Peyer's patch (tissue), 4 donors: ENCODE data around the gene ADNP2.

Experiments used
- CTCF ChIP-seq, 6 experiments: fragments of 450-650 bp in 4 of 6; fragments of 200-600 bp in 2 of 6; sonication (generic) in 1 of 6; IDR thresholded peaks; one replicate each; pipeline ENCODE4 v1.5.1; 2017 to 2019; ENCODE audit warnings: antibody characterized with exemption in 6 of 6, mild to moderate bottlenecking in 3 of 6, moderate library complexity in 1 of 6
- POLR2A ChIP-seq, 2 donors: fragments of 450-650 bp; IDR thresholded peaks; one replicate each; pipeline ENCODE4 v1.5.1; 2017; ENCODE audit warnings: antibody characterized with exemption in 2 of 2, mild to moderate bottlenecking in 2 of 2, moderate library complexity in 2 of 2

GRCh38 chr18:80173060-80173459 lies 64.0 kb downstream of the ADNP2 start:
- TF ChIP-seq POLR2A (IDR thresholded peaks at IDR 0.05) (no peak), CTCF (IDR thresholded peaks at IDR 0.05) (no peak)
